ENCODE data around the gene ZNRF1. TPM values are rescaled to one million over a fixed set of nuclear protein-coding genes. Genes with fewer than 3 reads are reported as not detected.

ZNRF1 gene
- total RNA-seq, 4 donors from 2014 or later: 12.8 to 24.1 (median 19.0) TPM

GRCh38 chr16:75080205-75081029, 81.6 kb downstream of the ZNRF1 start:
- H3K4me1 ChIP-seq: peaks cover 0 to 32% (median 0%) of the 10 kb centered on the region in 3 donors
- ATAC-seq: no peak
- H3K9me3 ChIP-seq: no peaks in the 10 kb centered on the region
- H3K4me3 ChIP-seq: no peak overlapping the region
- no peak overlapping the region for H3K27ac ChIP-seq
- H3K27me3 ChIP-seq: no peaks in the 10 kb centered on the region
- no peaks in the 10 kb centered on the region for H3K36me3 ChIP-seq
- 87 to 93% methylated on average over 3 to 5 of the region's 8 CpGs for WGBS, 2 donors (ENCODE audit: low coverage in 1 of 2)
- TF ChIP-seq POLR2A (IDR thresholded peaks at IDR 0.05) (no peak), POLR2AphosphoS5 (IDR thresholded peaks at IDR 0.05) (no peak), EP300 (IDR thresholded peaks at IDR 0.05) (no peak)
- TF ChIP-seq, protein P1, sequence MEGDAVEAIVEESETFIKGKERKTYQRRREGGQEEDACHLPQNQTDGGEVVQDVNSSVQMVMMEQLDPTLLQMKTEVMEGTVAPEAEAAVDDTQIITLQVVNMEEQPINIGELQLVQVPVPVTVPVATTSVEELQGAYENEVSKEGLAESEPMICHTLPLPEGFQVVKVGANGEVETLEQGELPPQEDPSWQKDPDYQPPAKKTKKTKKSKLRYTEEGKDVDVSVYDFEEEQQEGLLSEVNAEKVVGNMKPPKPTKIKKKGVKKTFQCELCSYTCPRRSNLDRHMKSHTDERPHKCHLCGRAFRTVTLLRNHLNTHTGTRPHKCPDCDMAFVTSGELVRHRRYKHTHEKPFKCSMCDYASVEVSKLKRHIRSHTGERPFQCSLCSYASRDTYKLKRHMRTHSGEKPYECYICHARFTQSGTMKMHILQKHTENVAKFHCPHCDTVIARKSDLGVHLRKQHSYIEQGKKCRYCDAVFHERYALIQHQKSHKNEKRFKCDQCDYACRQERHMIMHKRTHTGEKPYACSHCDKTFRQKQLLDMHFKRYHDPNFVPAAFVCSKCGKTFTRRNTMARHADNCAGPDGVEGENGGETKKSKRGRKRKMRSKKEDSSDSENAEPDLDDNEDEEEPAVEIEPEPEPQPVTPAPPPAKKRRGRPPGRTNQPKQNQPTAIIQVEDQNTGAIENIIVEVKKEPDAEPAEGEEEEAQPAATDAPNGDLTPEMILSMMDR (IDR thresholded peaks at IDR 0.05): no peak

GRCh38 chr16:75081179-75081859, 82.5 kb downstream of the ZNRF1 start:
- WGBS, 2 donors (ENCODE audit: low coverage in 1 of 2): 76 to 100% methylated on average over 2 of the region's 6 CpGs
- no peak overlapping the region for H3K4me3 ChIP-seq
- TF ChIP-seq EP300 (IDR thresholded peaks at IDR 0.05) (no peak), POLR2A (IDR thresholded peaks at IDR 0.05) (no peak), POLR2AphosphoS5 (IDR thresholded peaks at IDR 0.05) (no peak)
- TF ChIP-seq, protein P1 (IDR thresholded peaks at IDR 0.05): no peak
- H3K27ac ChIP-seq: no peak overlapping the region
- peaks cover under 1 to 34% (median 3%) of the 10 kb centered on the region in 3 donors for H3K4me1 ChIP-seq
- ATAC-seq: no peak
- no peaks in the 10 kb centered on the region for H3K36me3 ChIP-seq
- no peaks in the 10 kb centered on the region for H3K27me3 ChIP-seq
- no peaks in the 10 kb centered on the region for H3K9me3 ChIP-seq

GRCh38 chr16:75083813-75084212, 85.0 kb downstream of the ZNRF1 start:
- no peak overlapping the region for H3K4me3 ChIP-seq
- H3K9me3 ChIP-seq: no peaks in the 10 kb centered on the region
- no peaks in the 10 kb centered on the region for H3K36me3 ChIP-seq
- no peaks in the 10 kb centered on the region for H3K27me3 ChIP-seq
- H3K4me1 ChIP-seq: peaks cover 10 to 59% (median 25%) of the 10 kb centered on the region in 3 donors
- 90 to 100% methylated on average over 5 of the region's 5 CpGs for WGBS, 2 donors (ENCODE audit: low coverage in 1 of 2)
- no peak overlapping the region for H3K27ac ChIP-seq
- ATAC-seq: no peak
- no peak for TF ChIP-seq EP300 (IDR thresholded peaks at IDR 0.05)
- TF ChIP-seq POLR2AphosphoS5 (IDR thresholded peaks at IDR 0.05): no peak
- TF ChIP-seq, protein P1 (IDR thresholded peaks at IDR 0.05): no peak
- TF ChIP-seq POLR2A (IDR thresholded peaks at IDR 0.05): no peak

DNA sequence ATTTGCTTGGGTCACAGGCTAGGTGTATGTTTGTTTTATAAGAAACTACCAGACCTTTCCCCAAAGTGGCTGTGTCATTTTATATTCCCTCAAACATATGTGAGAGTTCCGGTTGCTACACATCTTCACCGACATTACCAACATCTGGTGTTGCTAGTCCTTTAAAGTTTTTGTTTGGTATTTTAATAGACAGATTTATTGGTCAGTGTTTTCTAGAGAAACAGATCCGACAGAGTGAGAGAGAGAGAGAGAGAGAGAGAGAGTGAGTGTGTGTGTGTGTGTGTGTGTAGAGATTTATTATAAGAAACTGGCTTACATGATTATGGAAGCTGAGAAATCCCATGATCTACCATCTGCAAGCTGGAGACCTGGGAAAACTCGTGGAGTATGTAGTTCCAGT, 86.7 kb downstream of the ZNRF1 start:
- Histone ChIP-seq H3K36me3 (no peaks in the 10 kb centered on the region), H3K4me1 (peaks cover 10 to 74% (median 26%) of the 10 kb centered on the region in 3 donors), H3K4me3 (no peak overlapping the region), H3K27me3 (no peaks in the 10 kb centered on the region), H3K9me3 (no peaks in the 10 kb centered on the region), H3K27ac (peak overlapping the region in 3 of 4 donors; percentile 74 to 85 (median 80))
- 75 to 100% methylated on average over 3 to 4 of the region's 4 CpGs for WGBS, 2 donors (ENCODE audit: low coverage in 1 of 2)
- ATAC-seq: no peak
- TF ChIP-seq POLR2A (IDR thresholded peaks at IDR 0.05) (no peak), POLR2AphosphoS5 (IDR thresholded peaks at IDR 0.05) (no peak), EP300 (IDR thresholded peaks at IDR 0.05) (no peak)
- TF ChIP-seq, protein P1 (IDR thresholded peaks at IDR 0.05): no peak
